ENCODE results near the gene OMD.

The OMD gene

DNA sequence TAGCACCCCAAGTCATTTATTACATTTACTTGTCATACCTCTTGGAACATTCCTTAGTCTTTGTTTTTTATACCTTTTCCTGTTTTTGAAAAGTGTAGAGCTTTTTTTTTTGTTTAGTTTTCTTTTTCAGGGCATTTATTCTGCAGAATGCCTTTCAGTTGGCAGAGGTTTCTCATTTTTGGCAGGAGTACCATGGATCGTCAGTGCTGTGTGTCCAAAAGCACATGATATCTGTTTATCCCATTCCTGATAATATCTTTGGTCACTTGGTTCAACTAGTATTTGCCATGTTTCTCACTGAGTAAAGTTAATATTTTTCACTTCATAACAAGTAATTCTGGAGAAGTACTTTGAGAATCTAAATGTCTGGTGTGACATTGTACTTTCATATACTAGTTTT lies 30.6 kb downstream of the OMD start:
- H3K4me3 ChIP-seq, result peak overlapping the region; percentile 12 to 13
- no peak for TF ChIP-seq CTCF (IDR thresholded peaks at IDR 0.05)
- DNase-seq, result peak in 1 of 2 donors; percentile 36
- no peaks in the 10 kb centered on the region for H3K9me3 ChIP-seq
- H3K27ac ChIP-seq, result peak overlapping the region; percentile 56 to 69
- H3K27me3 ChIP-seq, result no peaks in the 10 kb centered on the region
- H3K4me1 ChIP-seq, result peaks cover 0 to 36% (median 0%) of the 10 kb centered on the region in 4 donors
- intact Hi-C loops (cut with DNase I; ENCODE audit: low total_unique reads), result no loop called here
- peaks cover 0 to 15% (median 8%) of the 10 kb centered on the region in 3 donors for H3K36me3 ChIP-seq

- H3K9me3 ChIP-seq, result no peaks in the 10 kb centered on the region
- no peak overlapping the region for H3K4me3 ChIP-seq
- no peaks in the 10 kb centered on the region for H3K27me3 ChIP-seq
- intact Hi-C loops (cut with DNase I; ENCODE audit: low total_unique reads), result no loop called here
- no peak for TF ChIP-seq CTCF (IDR thresholded peaks at IDR 0.05)
- H3K36me3 ChIP-seq, result peaks cover 0 to 13% (median 6%) of the 10 kb centered on the region in 3 donors
- no peak for DNase-seq
- H3K27ac ChIP-seq, result peak overlapping the region; percentile 56 to 69
- peaks cover 0 to 36% (median 0%) of the 10 kb centered on the region in 4 donors for H3K4me1 ChIP-seq
Measured at GRCh38 chr9:92392690-92393089, 31.6 kb downstream of the OMD start.

DNA sequence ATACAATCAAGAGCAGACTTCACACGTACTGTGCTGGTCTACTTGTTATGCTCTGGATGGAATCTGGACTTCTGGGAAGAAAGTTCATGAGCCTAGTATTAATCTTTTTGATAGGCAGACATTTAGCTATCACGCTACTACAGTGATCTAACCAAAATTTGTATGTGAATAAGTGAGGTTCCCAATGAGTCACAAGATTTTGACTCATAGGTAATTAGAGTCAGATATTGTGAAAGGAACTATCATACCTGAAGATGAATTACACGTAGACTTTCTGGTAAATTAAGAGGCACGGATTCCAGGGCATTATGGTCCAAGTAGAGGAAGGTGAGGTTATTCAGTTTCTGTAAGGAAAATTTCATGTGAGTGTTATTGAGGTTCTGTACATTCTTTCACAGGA lies 38.3 kb downstream of the OMD start:
- Histone ChIP-seq H3K4me3 (no peak overlapping the region), H3K36me3 (no peaks in the 10 kb centered on the region), H3K9me3 (no peaks in the 10 kb centered on the region), H3K27me3 (no peaks in the 10 kb centered on the region), H3K27ac (peak overlapping the region; percentile 61 to 68), H3K4me1 (peaks cover 0 to 34% (median 0%) of the 10 kb centered on the region in 4 donors)
- DNase-seq, result no peak
- intact Hi-C loops (cut with DNase I; ENCODE audit: low total_unique reads), result no loop called here
- TF ChIP-seq CTCF (IDR thresholded peaks at IDR 0.05), result no peak

DNA sequence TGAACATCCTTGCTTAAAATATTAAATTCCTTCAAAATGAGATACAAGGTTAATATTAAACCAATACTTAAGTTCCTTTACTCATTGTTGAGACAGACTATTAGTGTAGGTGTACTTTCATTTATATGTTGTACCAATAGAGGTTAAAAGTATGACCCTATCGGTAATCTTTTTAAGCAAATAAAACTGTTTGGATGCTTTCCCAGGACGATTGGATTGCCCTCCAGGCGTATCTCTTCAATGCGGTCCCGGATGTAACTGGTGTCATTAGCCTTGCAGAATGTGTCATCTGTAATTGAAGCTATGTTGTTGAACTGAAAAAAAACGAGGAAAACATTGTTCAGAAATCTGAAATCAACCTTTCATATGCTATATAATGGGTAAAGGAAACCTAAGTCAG lies 38.8 kb downstream of the OMD start:
- intact Hi-C loops (cut with DNase I; ENCODE audit: low total_unique reads), result no loop called here
- Histone ChIP-seq H3K4me1 (peaks cover 0 to 34% (median 0%) of the 10 kb centered on the region in 4 donors), H3K27me3 (no peaks in the 10 kb centered on the region), H3K27ac (peak overlapping the region; percentile 61 to 68), H3K9me3 (no peaks in the 10 kb centered on the region), H3K36me3 (no peaks in the 10 kb centered on the region), H3K4me3 (no peak overlapping the region)
- DNase-seq, result no peak
- TF ChIP-seq CTCF (IDR thresholded peaks at IDR 0.05), result no peak

- intact Hi-C loops (cut with DNase I; ENCODE audit: low total_unique reads), result no loop called here
- Histone ChIP-seq H3K4me3 (no peak overlapping the region), H3K4me1 (peaks cover 0 to 31% (median 0%) of the 10 kb centered on the region in 4 donors), H3K36me3 (no peaks in the 10 kb centered on the region), H3K27me3 (no peaks in the 10 kb centered on the region), H3K9me3 (no peaks in the 10 kb centered on the region), H3K27ac (peak overlapping the region; percentile 61 to 68)
- no peak for DNase-seq
- TF ChIP-seq CTCF (IDR thresholded peaks at IDR 0.05), result no peak
Measured at GRCh38 chr9:92385001-92385400, 39.3 kb downstream of the OMD start.

- Histone ChIP-seq H3K9me3 (no peaks in the 10 kb centered on the region), H3K27ac (peak overlapping the region; percentile 61 to 68), H3K4me3 (no peak overlapping the region), H3K27me3 (no peaks in the 10 kb centered on the region), H3K36me3 (no peaks in the 10 kb centered on the region), H3K4me1 (peaks cover 0 to 27% (median 0%) of the 10 kb centered on the region in 4 donors)
- intact Hi-C loops (cut with DNase I; ENCODE audit: low total_unique reads), result no loop called here
- no peak for TF ChIP-seq CTCF (IDR thresholded peaks at IDR 0.05)
- no peak for DNase-seq
Measured at GRCh38 chr9:92384375-92384774, 39.9 kb downstream of the OMD start.
